Gastroesophageal sphincter (tissue), 2 donors: ENCODE data around the gene CIITA.

Experiments
- EP300 ChIP-seq: sonication (generic); formaldehyde crosslinking; IDR thresholded peaks from one replicate; pipeline ENCODE4 v1.6.1; 2017; ENCODE audit warnings: antibody characterized with exemption, mild to moderate bottlenecking
- POLR2A ChIP-seq, 2 donors: fragments of 450-650 bp; IDR thresholded peaks; one replicate each; pipeline ENCODE4 v1.6.1; 2017; ENCODE audit warnings: antibody characterized with exemption in 2 of 2, mild to moderate bottlenecking in 2 of 2, moderate library complexity in 1 of 2
- POLR2AphosphoS5 ChIP-seq: sonication (generic); formaldehyde crosslinking; IDR thresholded peaks from one replicate; pipeline ENCODE4 v1.6.1; 2017; ENCODE audit warnings: antibody characterized with exemption

DNA sequence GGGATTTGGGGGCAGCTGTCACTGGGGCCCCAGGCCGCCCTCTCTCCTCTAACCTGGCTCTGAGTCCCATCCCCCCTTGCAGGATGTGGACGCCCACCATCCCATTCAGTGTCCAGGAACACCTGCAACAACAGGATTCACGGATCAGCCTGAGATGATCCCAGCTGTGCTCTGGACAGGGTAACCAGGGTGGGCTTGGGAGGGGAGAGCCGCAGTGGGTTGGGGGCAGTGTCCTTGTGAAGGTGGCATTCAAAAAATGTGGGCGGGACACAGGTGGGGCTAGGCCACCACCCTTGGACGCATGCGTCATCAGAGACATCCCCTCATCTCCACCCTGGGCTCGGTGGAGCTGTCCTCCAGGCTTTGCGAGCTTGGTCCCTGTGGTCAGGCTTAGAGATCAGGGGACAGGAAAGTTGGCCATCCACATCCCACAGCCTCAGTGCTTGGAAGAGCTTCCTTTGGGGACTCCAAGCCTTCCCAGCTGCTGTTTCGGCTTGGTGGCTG, 46.2 kb downstream of the CIITA start:
- no peak for TF ChIP-seq EP300
- TF ChIP-seq POLR2A (IDR thresholded peaks at IDR 0.05), result no peak
- TF ChIP-seq POLR2AphosphoS5, result no peak
